ENCODE data around the gene SLC25A26.

Gene SLC25A26

GRCh38 chr3:66227915-66228314, 7.1 kb downstream of the SLC25A26 start:
- no peak for DNase-seq

DNA sequence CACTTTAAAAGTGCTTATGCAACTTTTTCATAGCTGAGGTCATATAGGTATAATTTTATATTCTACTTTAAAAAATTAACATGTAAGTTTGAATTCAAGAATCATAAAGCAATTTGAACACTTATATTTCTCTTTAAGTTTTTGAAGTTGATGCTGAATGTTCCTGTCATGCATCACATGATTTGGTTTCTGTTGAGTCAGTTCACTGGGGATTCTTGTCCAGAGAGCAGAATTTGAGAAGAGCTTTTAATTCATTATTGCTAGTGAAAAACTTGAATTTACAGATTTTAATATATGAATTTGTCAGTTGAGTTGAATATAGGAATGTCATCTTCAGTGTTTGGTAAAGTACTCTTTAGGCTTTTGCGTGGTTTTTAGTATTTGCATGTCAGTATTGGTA, 7.9 kb downstream of the SLC25A26 start:
- no peak for DNase-seq

DNA sequence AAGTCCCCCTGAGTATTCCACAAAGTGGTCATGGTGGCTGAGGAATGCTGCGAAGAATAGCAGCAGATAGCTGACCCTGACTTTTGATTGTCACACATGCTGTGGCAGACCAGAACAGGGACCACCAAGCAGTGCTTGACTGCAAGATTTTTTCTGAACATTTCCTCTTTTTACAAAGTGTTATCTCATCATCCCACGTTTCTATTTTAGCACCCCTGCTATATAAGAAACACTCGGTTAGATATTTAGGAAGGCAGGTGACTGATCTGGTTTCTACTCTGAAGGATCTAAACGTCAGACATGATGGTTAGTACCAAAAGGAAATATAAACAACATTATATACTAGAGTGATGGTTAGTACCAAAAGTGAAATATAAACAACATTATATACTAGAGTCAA, 9.1 kb downstream of the SLC25A26 start:
- DNase-seq, result no peak

- no peak for DNase-seq
Measured at GRCh38 chr3:66233033-66233432, 12.2 kb downstream of the SLC25A26 start.

DNA sequence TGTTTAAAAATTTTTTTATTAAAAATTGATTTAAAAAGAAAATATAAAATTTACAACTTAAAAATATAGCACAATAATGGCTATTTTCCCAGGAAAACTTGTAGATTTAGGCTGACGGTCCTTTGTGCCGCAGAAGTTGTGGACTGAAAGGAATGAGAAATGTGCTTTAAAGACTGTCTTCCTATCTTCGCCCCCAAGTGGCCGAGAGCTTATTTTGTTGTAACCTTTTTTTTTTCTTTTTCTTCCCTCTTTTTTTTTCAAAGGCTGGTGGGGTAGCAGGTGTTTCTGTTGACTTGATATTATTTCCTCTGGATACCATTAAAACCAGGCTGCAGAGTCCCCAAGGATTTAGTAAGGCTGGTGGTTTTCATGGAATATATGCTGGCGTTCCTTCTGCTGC, 15.5 kb downstream of the SLC25A26 start:
- no peak for DNase-seq

- no peak for DNase-seq
Measured at GRCh38 chr3:66237552-66237951, 16.8 kb downstream of the SLC25A26 start.

GRCh38 chr3:66239513-66240123, 18.8 kb downstream of the SLC25A26 start:
- DNase-seq, result no peak

- no peak for DNase-seq
Measured at GRCh38 chr3:66241466-66241865, 20.7 kb downstream of the SLC25A26 start.

GRCh38 chr3:66242788-66243464, 22.1 kb downstream of the SLC25A26 start:
- no peak for DNase-seq

- no peak for DNase-seq
Measured at GRCh38 chr3:66248641-66249040, 27.8 kb downstream of the SLC25A26 start.

GRCh38 chr3:66253790-66254620, 33.2 kb downstream of the SLC25A26 start:
- DNase-seq, result peak; percentile 46

- DNase-seq, result no peak
Measured at GRCh38 chr3:66255865-66256264, 35.1 kb downstream of the SLC25A26 start.

DNA sequence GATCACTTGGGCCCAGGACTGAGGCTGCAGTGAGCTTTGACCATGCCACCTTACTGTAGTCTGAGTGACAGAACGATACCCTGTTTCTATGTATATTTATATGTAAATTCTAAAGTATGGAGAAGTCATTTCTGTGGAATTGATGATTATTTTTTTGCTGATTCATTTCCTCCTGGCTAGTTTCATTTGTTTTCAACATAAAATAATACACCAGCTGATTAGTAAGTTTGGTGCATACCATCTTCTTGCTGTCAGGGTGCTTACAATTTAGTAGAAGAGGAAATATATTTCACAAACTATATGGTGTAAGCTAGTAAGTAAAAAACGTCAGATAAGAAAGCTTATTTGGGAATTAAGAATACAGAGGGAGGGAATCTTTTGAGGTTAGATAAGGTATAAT, 36.0 kb downstream of the SLC25A26 start:
- DNase-seq, result no peak

- DNase-seq, result no peak
Measured at GRCh38 chr3:66259566-66260255, 38.9 kb downstream of the SLC25A26 start.

DNA sequence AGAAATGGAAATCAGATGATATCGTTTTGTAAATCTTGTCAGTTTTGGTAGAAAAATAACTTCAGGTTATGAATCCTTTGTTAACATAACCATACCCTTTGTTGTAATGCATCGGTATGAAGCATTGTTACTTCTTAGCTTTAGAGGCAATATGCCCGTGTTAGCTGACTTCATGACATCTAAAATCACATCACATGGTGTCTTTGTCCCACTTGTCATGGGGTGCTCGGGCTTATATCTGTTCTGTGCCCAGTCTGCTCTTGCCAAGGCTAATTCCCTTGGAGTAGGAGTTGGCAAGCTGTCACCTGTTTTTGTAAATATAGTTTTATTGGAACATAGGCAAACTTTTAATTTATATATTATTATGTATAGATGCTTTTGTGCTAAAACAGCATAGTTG, 39.6 kb downstream of the SLC25A26 start:
- DNase-seq, result no peak

GRCh38 chr3:66261355-66261754, 40.6 kb downstream of the SLC25A26 start:
- no peak for DNase-seq

DNA sequence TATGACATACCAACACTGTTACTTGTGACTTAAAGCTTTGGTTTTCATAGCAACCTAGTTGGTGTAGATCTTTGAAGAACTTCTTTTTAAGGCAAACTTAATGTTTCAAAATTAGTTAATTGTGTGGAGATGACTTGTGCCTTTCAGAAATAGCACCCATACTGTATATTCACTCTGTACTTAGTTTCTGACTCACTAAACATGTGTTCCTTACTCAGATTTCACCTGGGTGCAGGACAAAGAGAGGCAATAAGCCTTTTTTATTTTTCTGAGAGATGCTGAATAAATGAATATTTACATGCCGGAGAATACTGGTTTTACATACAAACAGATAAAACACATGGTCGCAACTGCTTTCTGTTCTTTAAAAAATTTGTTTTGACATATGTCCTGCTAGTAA, 44.8 kb downstream of the SLC25A26 start:
- DNase-seq, result no peak

GRCh38 chr3:66266551-66266950, 45.8 kb downstream of the SLC25A26 start:
- no peak for DNase-seq

GRCh38 chr3:66267031-66267430, 46.2 kb downstream of the SLC25A26 start:
- no peak for DNase-seq

- no peak for DNase-seq
Measured at GRCh38 chr3:66267906-66268305, 47.1 kb downstream of the SLC25A26 start.

GRCh38 chr3:66268864-66269263, 48.1 kb downstream of the SLC25A26 start:
- DNase-seq, result no peak

DNA sequence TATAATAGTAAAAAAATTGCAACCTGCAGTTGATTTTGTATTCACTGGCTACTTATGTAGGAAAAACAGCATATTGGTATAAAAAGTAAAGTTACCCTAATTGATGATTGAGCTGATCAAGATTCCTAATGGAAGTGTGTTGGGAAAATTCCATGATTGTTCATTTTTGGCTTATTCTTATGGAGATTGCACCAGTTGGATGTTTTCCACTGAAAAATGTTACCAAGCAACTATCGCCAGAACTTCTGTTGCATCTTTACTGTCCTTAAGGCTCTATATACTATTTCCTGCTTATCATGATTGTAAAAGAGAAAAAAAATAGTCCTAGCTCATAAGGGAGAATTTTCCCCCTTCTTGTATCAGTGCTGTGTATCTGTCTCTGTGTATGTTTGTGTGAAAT, 48.6 kb downstream of the SLC25A26 start:
- no peak for DNase-seq

GRCh38 chr3:66270288-66270687, 49.5 kb downstream of the SLC25A26 start:
- no peak for DNase-seq

All from CD4-positive, alpha-beta T cell treated with Interleukin-21 for 1 hour (primary cell).